GM19035 (cell line): Measurements from ENCODE around the gene PDPK1.
"Not testable (repeated sequence)": the region's sequence is repeated elsewhere in the genome, so short reads cannot be mapped to it uniquely, and the experiment has no call there.

Source experiments
- ATAC-seq: cut with Tn5 transposase; IDR thresholded peaks from one replicate; pipeline ENCODE4 v1.9.1; 2021; ENCODE audit not compliant: unreplicated experiment

PDPK1 gene

GRCh38 chr16:2586241-2586640 is 48.4 kb downstream of the PDPK1 start:
- no peak for ATAC-seq

DNA sequence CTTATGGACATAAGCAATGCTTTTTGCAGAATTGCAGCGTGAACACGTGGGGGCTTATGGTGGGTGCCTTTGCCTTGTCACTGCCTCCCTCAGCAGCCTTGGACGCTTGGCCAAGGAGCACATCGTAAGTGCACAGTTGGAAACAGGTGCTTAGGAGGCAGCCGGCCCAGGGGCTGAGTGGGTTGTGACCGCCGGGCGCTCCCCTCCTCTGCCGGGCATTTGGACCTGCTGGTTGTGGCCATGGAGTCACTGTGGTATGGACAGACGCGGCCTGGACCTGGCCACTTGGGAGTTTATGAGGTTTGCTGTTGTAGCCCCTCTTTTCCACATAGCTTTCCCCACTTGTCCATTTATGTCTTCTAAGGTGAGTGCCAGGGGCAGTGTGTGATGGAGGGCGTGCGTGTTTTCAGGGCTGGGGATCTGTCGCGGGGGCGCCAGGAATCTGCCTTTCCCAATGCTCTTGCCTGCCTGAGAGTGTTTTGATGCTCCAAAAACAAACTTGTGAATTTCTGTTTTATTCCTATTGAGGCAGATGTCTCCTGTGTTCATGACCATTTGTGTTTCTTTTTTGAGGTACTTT is 49.2 kb downstream of the PDPK1 start:
- ATAC-seq = no peak

DNA sequence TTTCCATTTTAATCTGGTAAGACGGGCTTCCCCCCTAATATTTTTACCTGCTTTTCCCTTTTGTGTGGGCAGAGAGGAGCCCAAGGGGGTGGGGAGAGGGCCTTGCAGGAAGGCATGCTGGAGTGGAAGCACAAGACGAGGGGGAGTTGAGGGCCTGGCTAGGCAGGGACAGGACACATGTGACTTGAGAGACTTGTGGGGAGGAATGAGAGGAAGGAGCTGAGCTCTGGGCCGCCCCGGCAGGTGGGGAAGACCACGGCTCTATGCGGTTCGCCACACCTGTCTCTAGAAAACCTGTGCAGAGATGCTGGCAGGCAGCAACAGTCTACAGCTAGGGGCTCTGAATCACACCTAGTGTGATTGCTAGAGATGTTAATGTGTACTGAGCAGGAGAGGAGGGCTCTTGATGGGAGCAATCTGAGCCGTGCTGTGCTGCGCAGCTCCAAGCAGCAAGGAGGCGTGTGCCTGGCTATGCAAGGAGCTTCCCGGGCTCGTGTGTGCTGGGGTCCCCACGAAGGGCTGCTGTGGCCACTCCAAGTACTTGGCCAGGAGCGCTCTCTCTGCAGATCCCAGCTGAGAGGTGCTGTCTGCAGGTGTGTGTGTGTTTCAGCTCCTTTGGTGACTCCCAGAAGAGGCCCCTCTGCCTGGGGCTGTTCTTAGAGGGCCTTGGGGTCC is 50.2 kb downstream of the PDPK1 start:
- ATAC-seq = no peak

- no peak for ATAC-seq
Observed at GRCh38 chr16:2591476-2592240, 53.8 kb downstream of the PDPK1 start.

- no peak for ATAC-seq
Observed at GRCh38 chr16:2592786-2593185, 55.0 kb downstream of the PDPK1 start.

- no peak for ATAC-seq
Observed at GRCh38 chr16:2595393-2596205, 57.8 kb downstream of the PDPK1 start.

- ATAC-seq = no peak
Observed at GRCh38 chr16:2596747-2597559, 59.1 kb downstream of the PDPK1 start.

- no peak for ATAC-seq
Observed at GRCh38 chr16:2597560-2597902, 59.7 kb downstream of the PDPK1 start.

DNA sequence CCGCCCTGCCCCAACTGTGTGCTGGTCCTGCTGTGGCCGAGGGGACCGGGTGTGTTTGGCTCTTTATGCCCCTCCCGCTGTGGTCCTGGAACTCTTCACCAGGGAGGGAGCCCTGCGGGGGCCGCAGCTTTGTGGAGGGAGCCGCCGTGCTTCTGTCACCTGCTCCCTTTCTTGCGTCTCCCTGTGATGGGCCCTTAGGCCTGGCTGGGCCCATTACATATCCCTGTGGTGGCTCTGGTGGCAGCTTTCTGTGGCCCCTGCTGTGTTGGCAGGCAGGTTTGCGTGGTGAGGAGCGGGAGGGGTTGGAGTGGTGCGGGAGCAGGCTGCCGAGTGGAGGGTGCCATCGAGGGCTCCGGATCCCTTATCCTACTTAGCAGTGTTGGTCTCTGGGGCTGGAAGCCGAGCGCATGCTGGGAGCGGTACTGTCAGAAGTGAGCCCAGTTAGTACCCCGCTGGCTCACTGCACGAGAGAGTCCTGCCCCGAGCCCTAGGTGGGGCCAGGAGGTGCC is 60.4 kb downstream of the PDPK1 start:
- ATAC-seq = no peak

DNA sequence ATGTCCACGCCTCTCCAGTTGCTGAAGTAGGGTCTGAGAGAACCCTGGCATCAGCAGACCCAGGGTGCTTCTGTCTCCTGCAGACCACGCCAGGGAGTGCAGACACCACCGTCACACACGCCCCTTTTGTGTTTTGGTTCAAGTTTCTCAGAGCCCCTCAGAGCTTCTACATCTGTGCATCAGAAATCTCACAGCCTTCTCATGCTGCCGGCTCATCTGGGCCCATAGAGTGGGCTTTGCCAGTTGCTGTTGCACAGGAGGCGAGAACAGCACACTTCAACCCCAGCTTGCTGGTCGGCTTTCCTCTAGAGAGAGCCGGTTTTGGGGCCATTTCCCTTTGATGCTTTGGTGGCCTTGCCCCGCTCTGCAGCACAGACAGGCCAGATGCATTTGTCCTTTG is 60.9 kb downstream of the PDPK1 start:
- no peak for ATAC-seq

DNA sequence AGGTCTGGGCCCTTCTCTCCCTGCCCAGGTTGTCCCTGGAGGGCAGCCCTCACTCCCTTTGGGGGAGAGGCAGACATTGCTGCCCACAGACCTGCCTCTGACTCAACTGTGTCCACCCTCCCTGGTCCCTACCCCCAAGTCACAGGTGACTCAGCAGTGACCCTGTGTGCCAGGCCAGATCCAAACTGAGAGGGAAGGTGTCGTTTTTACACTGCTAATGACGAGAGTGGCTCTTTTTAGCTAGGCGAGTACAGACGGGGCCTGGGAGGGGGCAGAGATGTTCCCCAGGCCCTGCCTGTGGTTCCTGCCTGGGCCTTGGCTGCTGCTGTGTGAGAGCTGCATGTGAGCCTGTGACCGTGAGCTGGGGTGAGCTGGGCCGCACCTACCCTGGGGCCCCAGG is 61.3 kb downstream of the PDPK1 start:
- not testable (repeated sequence) for ATAC-seq

DNA sequence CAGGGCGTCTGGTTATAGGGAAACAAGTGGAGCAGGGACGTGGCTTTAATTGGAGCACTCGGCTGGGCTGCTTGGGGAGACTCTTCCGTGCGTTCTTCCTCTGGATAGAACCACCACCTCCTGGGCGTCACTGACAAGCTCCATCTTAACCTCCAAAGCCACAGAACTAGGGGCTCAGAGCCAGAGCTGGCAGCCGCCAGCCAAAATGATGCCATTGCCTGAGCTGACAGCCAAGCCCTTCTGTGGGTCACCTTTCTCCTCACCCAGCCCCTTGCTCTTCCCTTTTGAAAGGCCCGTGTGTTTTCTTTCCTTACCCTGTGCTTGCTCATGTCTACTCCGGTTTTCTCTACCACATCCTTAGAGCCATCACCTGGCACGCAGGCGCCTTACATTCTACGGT is 62.0 kb downstream of the PDPK1 start:
- ATAC-seq = not testable (repeated sequence)

DNA sequence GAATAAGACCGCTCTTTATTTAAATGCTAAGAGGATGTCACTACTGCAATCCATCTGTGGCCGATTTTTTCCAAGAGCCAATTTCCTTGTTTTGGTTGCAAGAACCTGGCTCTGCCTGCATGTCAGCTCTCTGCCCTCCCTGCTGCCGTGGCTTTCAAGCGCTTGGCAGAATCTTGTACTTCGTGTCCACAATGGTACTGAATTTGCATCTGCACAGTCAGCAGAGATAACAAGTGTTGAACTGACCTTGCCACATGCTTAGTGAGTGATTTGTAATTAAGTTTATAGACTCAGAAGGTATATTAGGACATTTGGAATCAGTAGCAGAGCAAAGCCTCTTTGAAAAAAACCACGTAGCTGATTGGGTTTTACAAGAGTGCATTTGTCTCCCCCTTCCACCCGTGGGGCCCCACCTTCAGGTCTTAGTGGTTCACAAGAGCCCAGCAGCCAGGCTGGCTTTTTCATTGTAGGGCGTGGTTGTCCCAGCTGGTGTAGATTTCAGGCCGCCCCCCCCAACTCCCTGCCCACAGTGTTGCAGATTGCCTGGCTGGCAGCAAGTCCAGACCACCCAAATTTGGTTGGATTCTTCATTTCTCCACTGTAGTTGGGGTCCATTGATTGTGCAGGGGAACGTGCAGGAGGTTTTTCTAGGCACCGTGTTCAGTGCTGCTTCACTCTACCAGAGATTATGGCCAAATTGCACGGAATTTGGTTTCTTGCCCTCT is 63.6 kb downstream of the PDPK1 start:
- not testable (repeated sequence) for ATAC-seq

GRCh38 chr16:2602175-2602574 is 64.4 kb downstream of the PDPK1 start:
- ATAC-seq = not testable (repeated sequence)

DNA sequence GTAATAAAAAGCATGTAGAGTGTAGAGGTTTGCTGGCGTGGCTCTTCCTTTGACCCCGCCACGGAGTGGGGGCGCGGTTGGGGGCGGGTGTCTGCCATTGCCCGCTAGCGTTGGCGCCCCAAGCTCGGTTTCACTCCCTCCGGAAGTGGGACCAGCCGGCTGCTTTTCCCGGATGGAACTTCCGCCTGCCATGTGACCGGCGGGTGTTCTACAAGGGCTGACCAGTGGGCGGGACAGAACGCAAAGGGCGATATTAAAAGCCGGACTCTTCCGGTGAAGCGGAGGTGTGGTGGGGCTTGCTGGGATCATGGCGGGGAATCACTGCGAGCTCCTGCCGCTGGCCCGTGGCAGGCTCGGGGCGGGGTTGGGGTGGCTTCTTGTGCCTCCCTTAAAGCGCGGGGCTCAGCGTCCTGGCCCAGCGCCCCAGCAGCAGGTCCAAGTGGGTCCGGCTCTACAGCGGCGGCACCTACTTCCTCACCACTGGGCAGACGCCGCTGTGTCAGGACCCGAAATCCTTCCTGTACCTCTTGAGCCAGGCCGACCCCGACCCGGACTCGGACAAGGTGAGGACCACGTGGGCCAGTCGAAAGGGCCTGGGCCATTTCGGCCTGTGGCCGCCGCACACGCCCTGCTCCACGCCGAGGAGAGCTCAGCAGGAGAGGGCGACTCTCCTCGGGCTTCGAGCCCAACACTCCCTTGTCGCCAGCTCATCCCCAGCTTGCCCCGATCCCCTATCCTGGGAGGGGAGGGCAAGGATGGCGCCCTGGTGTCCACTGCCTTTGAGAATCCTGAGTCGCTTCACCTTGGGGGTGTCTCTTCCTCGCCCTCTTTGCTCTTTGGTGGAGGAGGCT is 65.6 kb downstream of the PDPK1 start:
- peak; percentile 72 for ATAC-seq

GRCh38 chr16:2604016-2604369 is 66.2 kb downstream of the PDPK1 start:
- ATAC-seq = not testable (repeated sequence)

DNA sequence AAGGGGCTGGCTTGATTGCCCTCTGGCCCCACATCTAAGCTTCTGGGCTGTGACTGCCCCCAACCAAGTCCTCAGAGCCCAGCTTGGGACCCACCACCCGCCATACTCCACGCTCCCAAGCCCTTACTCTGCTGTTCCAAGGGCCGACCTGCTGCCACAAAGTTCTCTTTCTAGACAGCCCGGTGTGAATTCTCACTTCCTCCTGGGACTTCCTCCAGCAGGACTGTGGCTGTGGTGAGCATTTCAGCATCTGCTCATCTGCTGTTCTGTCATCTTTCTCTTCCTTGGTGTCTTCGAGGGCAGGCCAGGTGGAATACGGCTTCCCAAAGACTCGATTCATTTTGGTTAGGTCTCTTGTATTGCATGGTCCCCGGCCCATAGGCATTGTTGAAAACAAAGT is 69.0 kb downstream of the PDPK1 start:
- ATAC-seq = not testable (repeated sequence)

DNA sequence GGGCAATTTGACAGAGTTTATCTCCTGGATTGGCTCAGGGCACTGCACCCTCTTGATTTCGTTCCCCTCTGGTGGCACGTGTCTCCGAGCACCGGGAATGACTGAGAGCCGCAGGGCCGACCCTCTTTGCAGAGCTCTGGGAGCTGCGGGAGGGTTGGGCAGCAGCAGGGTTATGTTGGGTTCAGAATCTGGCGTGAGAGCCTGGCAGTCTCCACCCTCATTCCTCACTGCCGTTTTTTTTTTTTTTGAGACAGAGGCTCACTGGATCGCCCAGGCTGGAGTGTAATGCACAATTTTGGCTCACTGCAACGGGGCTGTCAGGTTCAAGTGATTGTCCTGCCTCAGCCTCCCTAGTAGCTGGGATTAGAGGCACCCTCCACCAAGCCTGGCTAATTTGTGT is 71.5 kb downstream of the PDPK1 start:
- ATAC-seq = not testable (repeated sequence)
